RWPE2 (cell line): Measurements from ENCODE around the gene NCAM2.

ENCODE experiments used
- ATAC-seq: fragments of 200-7000 bp; cut with Tn5 transposase; 3 replicates; pipeline ENCODE4 v1.9.1; 2021; ENCODE audit warnings: low read depth
- DNase-seq: peaks from one replicate; pipeline ENCODE4 v3.0.0-alpha.2; 2020; ENCODE audit warnings: low spot score
- H3K27ac ChIP-seq: fragments of 450-650 bp; 2 replicates; pipeline ENCODE4 v1.5.1; 2017; ENCODE audit warnings: mild to moderate bottlenecking; ENCODE audit not compliant: poor library complexity, severe bottlenecking
- H3K27me3 ChIP-seq: fragments of 250-450 bp; sonication (Bioruptor Pico); 2 replicates; pipeline ENCODE4 v1.5.1; 2021; ENCODE audit warnings: mild to moderate bottlenecking, moderate library complexity; ENCODE audit not compliant: insufficient read depth, poor library complexity, severe bottlenecking
- H3K36me3 ChIP-seq: fragments of 250-450 bp; sonication (Bioruptor Pico); 2 replicates; pipeline ENCODE4 v1.5.1; 2020; ENCODE audit warnings: low read depth, mild to moderate bottlenecking, moderate library complexity
- H3K4me1 ChIP-seq: fragments of 250-450 bp; sonication (Bioruptor Pico); 2 replicates; pipeline ENCODE4 v1.5.1; 2021; ENCODE audit warnings: mild to moderate bottlenecking, moderate library complexity; ENCODE audit not compliant: insufficient read depth, poor library complexity, severe bottlenecking
- H3K4me3 ChIP-seq: fragments of 250-450 bp; sonication (Bioruptor Pico); 2 replicates; pipeline ENCODE4 v1.5.1; 2021; ENCODE audit warnings: mild to moderate bottlenecking, moderate library complexity; ENCODE audit not compliant: severe bottlenecking
- H3K9me3 ChIP-seq: fragments of 250-450 bp; sonication (Bioruptor Pico); 2 replicates; pipeline ENCODE4 v1.5.1; 2021; ENCODE audit warnings: mild to moderate bottlenecking, moderate library complexity; ENCODE audit not compliant: severe bottlenecking
- CTCF ChIP-seq: fragments of 450-650 bp; IDR thresholded peaks from one replicate; pipeline ENCODE4 v1.5.1; 2017; ENCODE audit warnings: mild to moderate bottlenecking, moderate library complexity; ENCODE audit not compliant: poor library complexity, severe bottlenecking

The NCAM2 gene

GRCh38 chr21:20997636-20998455, at the start of gene NCAM2:
Gene NCAM2, plus strand, starts transcription at chr21:20998409.
- no peaks in the 10 kb centered on the region for H3K4me1 ChIP-seq
- H3K4me3 ChIP-seq: peak within 1 kb of the TSS; percentile 11
- H3K27ac ChIP-seq: no peak within 1 kb of the TSS
- ATAC-seq: peak; percentile 71
- no peaks in the 10 kb centered on the region for H3K9me3 ChIP-seq
- TF ChIP-seq CTCF: no peak
- no peaks in the 10 kb centered on the region for H3K36me3 ChIP-seq
- no peak for DNase-seq
- peaks cover 72% of the 10 kb centered on the region for H3K27me3 ChIP-seq

DNA sequence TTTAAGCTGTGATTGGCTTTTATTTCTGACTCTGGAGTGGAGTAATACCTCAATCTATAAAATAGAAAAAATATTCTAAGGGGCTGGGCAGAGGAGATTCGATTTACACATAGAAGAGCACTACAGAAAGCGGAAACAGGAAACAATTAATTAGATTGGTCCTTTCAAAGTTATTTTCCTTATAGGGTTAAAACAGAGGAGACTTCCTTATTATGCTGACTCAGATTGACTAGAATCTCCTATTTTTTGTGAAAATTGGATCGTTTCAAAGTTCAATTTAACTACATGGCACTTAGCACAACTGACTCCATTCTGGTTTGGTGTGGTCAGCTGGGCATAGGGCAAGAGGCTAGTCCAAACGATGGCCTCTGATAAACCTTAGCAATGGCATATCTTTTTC, 48.3 kb upstream of the NCAM2 start:
- no peak for ATAC-seq
- no peak overlapping the region for H3K27ac ChIP-seq

GRCh38 chr21:20965816-20966215, 32.4 kb upstream of the NCAM2 start:
- Histone ChIP-seq H3K27ac (no peak overlapping the region), H3K9me3 (no peaks in the 10 kb centered on the region), H3K36me3 (no peaks in the 10 kb centered on the region), H3K27me3 (peaks cover 13% of the 10 kb centered on the region), H3K4me1 (no peaks in the 10 kb centered on the region), H3K4me3 (no peak overlapping the region)
- ATAC-seq: no peak
- no peak for TF ChIP-seq CTCF
- DNase-seq: no peak

More for the DNA sequence above, 48.3 kb upstream of the NCAM2 start:
- H3K27me3 ChIP-seq: peaks cover 31% of the 10 kb centered on the region
- H3K36me3 ChIP-seq: no peaks in the 10 kb centered on the region
- no peak overlapping the region for H3K4me3 ChIP-seq
- no peak for TF ChIP-seq CTCF
- H3K4me1 ChIP-seq: no peaks in the 10 kb centered on the region
- no peaks in the 10 kb centered on the region for H3K9me3 ChIP-seq
- DNase-seq: no peak

DNA sequence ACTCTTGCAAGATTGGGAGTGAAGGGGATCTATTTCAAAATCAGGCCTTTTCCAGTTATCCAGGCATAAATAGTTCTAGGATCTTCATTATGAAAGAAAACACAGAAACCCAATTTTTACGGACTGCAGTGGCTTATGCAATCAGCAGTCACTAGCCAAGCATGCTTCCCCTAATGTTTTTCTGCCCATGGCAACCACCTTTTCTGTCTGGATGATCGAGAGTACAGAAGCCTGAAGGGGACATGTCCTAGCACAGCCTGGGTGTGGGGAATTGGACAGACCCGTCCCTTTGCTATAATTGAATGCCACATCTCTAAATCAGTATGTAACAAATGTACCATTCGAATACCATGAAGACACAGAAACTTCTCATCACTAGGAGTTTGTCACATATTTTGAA, 29.8 kb upstream of the NCAM2 start:
- Histone ChIP-seq H3K9me3 (no peaks in the 10 kb centered on the region), H3K4me3 (no peak overlapping the region), H3K27me3 (peaks cover 13% of the 10 kb centered on the region), H3K27ac (no peak overlapping the region), H3K4me1 (no peaks in the 10 kb centered on the region), H3K36me3 (no peaks in the 10 kb centered on the region)
- ATAC-seq (no peak), DNase-seq (no peak)
- TF ChIP-seq CTCF: no peak

DNA sequence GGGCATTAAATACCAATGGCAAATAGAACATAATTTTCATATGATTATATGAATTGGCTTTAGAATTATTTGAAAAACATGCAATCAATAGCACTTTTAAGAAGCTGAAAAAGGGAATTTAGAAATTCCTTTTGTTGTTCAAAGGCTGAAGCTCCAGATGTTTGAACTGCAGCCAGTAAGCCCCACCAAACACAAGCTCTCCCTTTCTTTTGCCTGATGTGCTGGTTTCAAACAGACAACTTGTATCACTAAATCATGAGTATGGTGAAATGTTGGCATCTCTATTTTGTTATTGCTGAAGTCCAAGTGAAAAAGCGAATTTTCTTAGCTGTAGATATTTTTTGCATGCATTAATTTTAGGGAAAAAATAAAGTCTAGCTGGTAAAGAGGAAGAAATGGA, 27.5 kb upstream of the NCAM2 start:
- ATAC-seq: no peak
- no peaks in the 10 kb centered on the region for H3K36me3 ChIP-seq
- no peak overlapping the region for H3K4me3 ChIP-seq
- H3K9me3 ChIP-seq: no peaks in the 10 kb centered on the region
- H3K27ac ChIP-seq: no peak overlapping the region
- no peak for TF ChIP-seq CTCF
- no peak for DNase-seq
- H3K27me3 ChIP-seq: peaks cover 13% of the 10 kb centered on the region
- H3K4me1 ChIP-seq: no peaks in the 10 kb centered on the region
